Naive B cell (primary cell): ENCODE measurements around the gene ACVRL1. TPM values are rescaled to one million over a fixed set of nuclear protein-coding genes. Genes with fewer than 3 reads are reported as not detected.

Source experiments
- ATAC-seq, 2 donors: fragments of 150-1000 bp; cut with Tn5 transposase; 2 replicates each; pipeline ENCODE4 v1.10.0; 2021; ENCODE audit warnings: low read depth in 2 of 2, mild to moderate bottlenecking in 2 of 2, moderate library complexity in 2 of 2
- DNase-seq: peaks from one replicate; pipeline ENCODE4 v3.0.0; 2022
- H3K27ac Mint-ChIP-seq, 6 donors: one replicate each; pipeline ENCODE4 v1.8.0; 2020 to 2022; ENCODE audit warnings: mild to moderate bottlenecking in 6 of 6, mixed read lengths in 6 of 6, moderate library complexity in 5 of 6, inconsistent platforms in 2 of 6
- H3K27me3 Mint-ChIP-seq, 3 donors: one replicate each; pipeline ENCODE4 v1.8.0; 2021 to 2022; ENCODE audit warnings: mixed read lengths in 3 of 3, mild to moderate bottlenecking in 1 of 3
- H3K36me3 Mint-ChIP-seq, 2 donors: one replicate each; pipeline ENCODE4 v1.8.0; 2020 to 2022; ENCODE audit warnings: mixed read lengths in 2 of 2, inconsistent platforms in 1 of 2, mild to moderate bottlenecking in 1 of 2
- H3K4me1 Mint-ChIP-seq, 3 donors: one replicate each; pipeline ENCODE4 v1.8.0; 2020 to 2022; ENCODE audit warnings: mixed read lengths in 3 of 3, inconsistent platforms in 1 of 3, mild to moderate bottlenecking in 1 of 3, moderate library complexity in 1 of 3
- H3K4me3 Mint-ChIP-seq, 8 donors: one replicate each; pipeline ENCODE4 v1.8.0; 2020 to 2022; ENCODE audit warnings: mild to moderate bottlenecking in 8 of 8, mixed read lengths in 8 of 8, moderate library complexity in 8 of 8, inconsistent platforms in 2 of 8
- H3K9me3 Mint-ChIP-seq, 7 donors: one replicate each; pipeline ENCODE4 v1.8.0; 2020 to 2022; ENCODE audit warnings: mixed read lengths in 7 of 7, mild to moderate bottlenecking in 5 of 7, inconsistent platforms in 2 of 7, moderate library complexity in 1 of 7
- polyA plus RNA-seq, 6 donors: library from polyadenylated mRNA; unstranded; fragments of 300-500 nt; fragmentation: Illumina TruSeq; gene quantifications; one replicate each; pipeline ENCODE4 v1.2.3, GENCODE V29; 2021; ENCODE audit warnings: low read depth in 6 of 6

Gene ACVRL1
- polyA plus RNA-seq, 6 donors from 2014 or later = not detected

GRCh38 chr12:51895378-51896135 is 11.7 kb upstream of the ACVRL1 start:
- Mint-ChIP-seq H3K27me3 (peaks cover 0 to 39% (median 28%) of the 10 kb centered on the region in 3 donors), H3K4me1 (no peaks in the 10 kb centered on the region), H3K4me3 (peak overlapping the region in 1 of 8 donors; percentile 66), H3K36me3 (no peaks in the 10 kb centered on the region), H3K9me3 (no peaks in the 10 kb centered on the region), H3K27ac (peak overlapping the region in 2 of 6 donors; percentile 82 to 89)
- no peak for DNase-seq
- no peak for ATAC-seq

- Mint-ChIP-seq H3K27ac (no peak overlapping the region), H3K9me3 (peaks cover 0 to 1% (median 0%) of the 10 kb centered on the region in 7 donors), H3K27me3 (peaks cover 0 to 39% (median 28%) of the 10 kb centered on the region in 3 donors), H3K36me3 (no peaks in the 10 kb centered on the region), H3K4me3 (no peak overlapping the region), H3K4me1 (no peaks in the 10 kb centered on the region)
- no peak for DNase-seq
- no peak for ATAC-seq
These were observed 11.1 kb upstream of the ACVRL1 start for GRCh38 chr12:51896236-51896635.

- no peak overlapping the region for H3K4me3 Mint-ChIP-seq
- no peak for ATAC-seq
- no peak overlapping the region for H3K27ac Mint-ChIP-seq
These were observed 10.1 kb upstream of the ACVRL1 start for GRCh38 chr12:51897181-51897580.

GRCh38 chr12:51898506-51898905 is 8.8 kb upstream of the ACVRL1 start:
- peaks cover 0 to 1% (median 0%) of the 10 kb centered on the region in 7 donors for H3K9me3 Mint-ChIP-seq
- no peak overlapping the region for H3K27ac Mint-ChIP-seq
- H3K27me3 Mint-ChIP-seq = peaks cover 4 to 38% (median 28%) of the 10 kb centered on the region in 3 donors
- H3K36me3 Mint-ChIP-seq = no peaks in the 10 kb centered on the region
- peak overlapping the region in 1 of 8 donors; percentile 15 for H3K4me3 Mint-ChIP-seq
- no peaks in the 10 kb centered on the region for H3K4me1 Mint-ChIP-seq
- no peak for DNase-seq
- no peak for ATAC-seq

More at GRCh38 chr12:51897181-51897580, 10.1 kb upstream of the ACVRL1 start:
- Mint-ChIP-seq H3K27me3 (peaks cover 0 to 45% (median 28%) of the 10 kb centered on the region in 3 donors), H3K4me1 (no peaks in the 10 kb centered on the region), H3K9me3 (peaks cover 0 to 1% (median 0%) of the 10 kb centered on the region in 7 donors), H3K36me3 (no peaks in the 10 kb centered on the region)
- no peak for DNase-seq

GRCh38 chr12:51898937-51899336 is 8.4 kb upstream of the ACVRL1 start:
- H3K4me1 Mint-ChIP-seq = no peaks in the 10 kb centered on the region
- peaks cover 7 to 38% (median 28%) of the 10 kb centered on the region in 3 donors for H3K27me3 Mint-ChIP-seq
- ATAC-seq = no peak
- peaks cover 0 to 1% (median 0%) of the 10 kb centered on the region in 7 donors for H3K9me3 Mint-ChIP-seq
- no peak overlapping the region for H3K27ac Mint-ChIP-seq
- DNase-seq = no peak
- no peaks in the 10 kb centered on the region for H3K36me3 Mint-ChIP-seq
- H3K4me3 Mint-ChIP-seq = no peak overlapping the region

GRCh38 chr12:51900323-51900889 is 6.9 kb upstream of the ACVRL1 start:
- H3K4me1 Mint-ChIP-seq = no peaks in the 10 kb centered on the region
- H3K4me3 Mint-ChIP-seq = no peak overlapping the region
- ATAC-seq = no peak
- H3K27me3 Mint-ChIP-seq = peaks cover 13 to 32% (median 30%) of the 10 kb centered on the region in 3 donors
- H3K9me3 Mint-ChIP-seq = peaks cover 0 to 1% (median 0%) of the 10 kb centered on the region in 7 donors
- H3K27ac Mint-ChIP-seq = no peak overlapping the region
- no peak for DNase-seq
- H3K36me3 Mint-ChIP-seq = no peaks in the 10 kb centered on the region

GRCh38 chr12:51901121-51901817 is 6.0 kb upstream of the ACVRL1 start:
- Mint-ChIP-seq H3K27me3 (peaks cover 19 to 34% (median 33%) of the 10 kb centered on the region in 3 donors), H3K36me3 (no peaks in the 10 kb centered on the region), H3K27ac (no peak overlapping the region), H3K4me1 (no peaks in the 10 kb centered on the region), H3K4me3 (no peak overlapping the region), H3K9me3 (peaks cover 0 to 1% (median 0%) of the 10 kb centered on the region in 7 donors)
- ATAC-seq (no peak), DNase-seq (no peak)

- DNase-seq (no peak), ATAC-seq (no peak)
- Mint-ChIP-seq H3K4me3 (no peak overlapping the region), H3K36me3 (no peaks in the 10 kb centered on the region), H3K9me3 (peaks cover 0 to 1% (median 0%) of the 10 kb centered on the region in 7 donors), H3K27ac (no peak overlapping the region), H3K27me3 (peaks cover 22 to 33% (median 32%) of the 10 kb centered on the region in 3 donors), H3K4me1 (no peaks in the 10 kb centered on the region)
These were observed 5.4 kb upstream of the ACVRL1 start for GRCh38 chr12:51901881-51902280.

- Mint-ChIP-seq H3K36me3 (peaks cover 0 to 8% of the 10 kb centered on the region in 2 donors), H3K9me3 (peaks cover 0 to 1% (median 0%) of the 10 kb centered on the region in 7 donors), H3K4me3 (no peak overlapping the region), H3K27ac (no peak overlapping the region), H3K4me1 (peaks cover 0 to 6% (median 0%) of the 10 kb centered on the region in 3 donors), H3K27me3 (peaks cover 40 to 45% (median 43%) of the 10 kb centered on the region in 3 donors)
- no peak for ATAC-seq
- no peak for DNase-seq
These were observed 2.3 kb upstream of the ACVRL1 start for GRCh38 chr12:51904951-51905470.

GRCh38 chr12:51905471-51906429 is 1.6 kb upstream of the ACVRL1 start:
- peaks cover 0 to 8% of the 10 kb centered on the region in 2 donors for H3K36me3 Mint-ChIP-seq
- no peak for DNase-seq
- H3K4me3 Mint-ChIP-seq = no peak overlapping the region
- H3K27me3 Mint-ChIP-seq = peaks cover 40 to 53% (median 46%) of the 10 kb centered on the region in 3 donors
- peaks cover 0 to 1% (median 0%) of the 10 kb centered on the region in 7 donors for H3K9me3 Mint-ChIP-seq
- peaks cover 0 to 6% (median 0%) of the 10 kb centered on the region in 3 donors for H3K4me1 Mint-ChIP-seq
- no peak for ATAC-seq
- no peak overlapping the region for H3K27ac Mint-ChIP-seq

GRCh38 chr12:51906430-51907082 is 748 bp upstream of the ACVRL1 start:
- peaks cover 0 to 6% (median 0%) of the 10 kb centered on the region in 3 donors for H3K4me1 Mint-ChIP-seq
- ATAC-seq (no peak), DNase-seq (no peak)
- no peak overlapping the region for H3K27ac Mint-ChIP-seq
- no peaks in the 10 kb centered on the region for H3K9me3 Mint-ChIP-seq
- H3K27me3 Mint-ChIP-seq = peaks cover 40 to 58% (median 54%) of the 10 kb centered on the region in 3 donors
- H3K36me3 Mint-ChIP-seq = peaks cover 0 to 8% of the 10 kb centered on the region in 2 donors
- H3K4me3 Mint-ChIP-seq = peak overlapping the region in 2 of 8 donors; percentile 16 to 49

- H3K9me3 Mint-ChIP-seq = no peaks in the 10 kb centered on the region
- peak overlapping the region in 1 of 6 donors; percentile 48 for H3K27ac Mint-ChIP-seq
- ATAC-seq (no peak), DNase-seq (no peak)
- peaks cover 0 to 8% of the 10 kb centered on the region in 2 donors for H3K36me3 Mint-ChIP-seq
- H3K4me1 Mint-ChIP-seq = peaks cover 6 to 11% (median 8%) of the 10 kb centered on the region in 3 donors
- peaks cover 39 to 68% (median 68%) of the 10 kb centered on the region in 3 donors for H3K27me3 Mint-ChIP-seq
- H3K4me3 Mint-ChIP-seq = peak overlapping the region in 4 of 8 donors; percentile 19 to 84 (median 44)
These were observed 637 bp downstream of the ACVRL1 start for GRCh38 chr12:51907856-51908425.
